Endothelial cell of umbilical vein (primary cell): ENCODE measurements around the gene ACTG1. TPM values are rescaled to one million over a fixed set of nuclear protein-coding genes. Genes with fewer than 3 reads are reported as not detected.

ENCODE experiments used
- Bru-seq: library from RNA; stranded (reverse); fragments of 400-500 nt; gene quantifications from one replicate; lab custom pipeline; 2021; lab: Mats Ljungman, UMichigan
- BruChase-seq, 2 experiments: library from RNA; stranded (reverse); fragments of 400-500 nt; gene quantifications; one replicate each; lab custom pipeline; 2021; lab: Mats Ljungman, UMichigan
- BruUV-seq: library from RNA; stranded (reverse); fragments of 400-500 nt; replicated peaks from 2 replicates; lab custom pipeline; 2021; lab: Mats Ljungman, UMichigan
- CTCF ChIA-PET: fragments of 300-600, 350-600 bp; sonication (Branson Sonifier 250); formaldehyde crosslinking; loops from one replicate; lab custom pipeline; 2021; ENCODE audit warnings: antibody characterized with exemption, inconsistent platforms; lab: Charles Lee
- POLR2A ChIA-PET: fragments of 300-600, 350-600 bp; sonication (Branson Sonifier 250); formaldehyde crosslinking; loops from one replicate; lab custom pipeline; 2021; ENCODE audit warnings: antibody characterized with exemption, inconsistent platforms; lab: Charles Lee
- DNase-seq: peaks from one replicate; pipeline ENCODE4 v3.0.0-alpha.2; 2011; ENCODE audit warnings: low read depth, low spot score
- FAIRE-seq: peaks from 2 replicates; lab custom pipeline; 2011; peaks lifted over from hg19 to GRCh38; lab: Jason Lieb, UNC
- H2AFZ ChIP-seq: 2 replicates; pipeline ENCODE4 v1.6.0; 2012; ENCODE audit warnings: low read depth, low read length, control low read depth, inconsistent platforms
- H3K27ac ChIP-seq: 2 replicates; pipeline ENCODE4 v1.5.1; 2011; ENCODE audit warnings: low read depth, mild to moderate bottlenecking, control low read depth, low read length, moderate library complexity; ENCODE audit not compliant: insufficient read depth
- H3K27me3 ChIP-seq, 2 experiments: 2 replicates each; pipeline versions ENCODE4 v1.6.0 to v1.6.1; 2011; ENCODE audit warnings: low read length in 2 of 2, mixed read lengths in 1 of 2; ENCODE audit not compliant: control insufficient read depth in 2 of 2, insufficient read depth in 2 of 2
- H3K36me3 ChIP-seq, 2 experiments: 2 replicates in 1 of 2; 3 replicates in 1 of 2; pipeline ENCODE4 v1.5.1; 2011; ENCODE audit warnings: low read length in 2 of 2, mild to moderate bottlenecking in 1 of 2, moderate library complexity in 1 of 2; ENCODE audit not compliant: control insufficient read depth in 2 of 2, insufficient read depth in 2 of 2; ENCODE audit errors: extremely low read depth in 1 of 2
- H3K4me1 ChIP-seq: 3 replicates; pipeline ENCODE4 v1.5.1; 2011; ENCODE audit warnings: mild to moderate bottlenecking, low read length; ENCODE audit not compliant: control insufficient read depth, insufficient read depth; ENCODE audit errors: extremely low read depth
- H3K4me2 ChIP-seq: 2 replicates; pipeline ENCODE4 v1.6.1; 2011; ENCODE audit warnings: low read length, control low read depth, mixed read lengths; ENCODE audit not compliant: insufficient read depth
- H3K4me3 ChIP-seq, 3 experiments: fragments of 200-600 bp in 1 of 3; sonication (generic), shearing (Covaris generic) in 1 of 3; replicated peaks in 1 of 3; 2 replicates each; pipeline ENCODE4 v1.5.1; 2011 to 2016; ENCODE audit warnings: control low read depth in 3 of 3, low read length in 3 of 3, mild to moderate bottlenecking in 2 of 3, inconsistent platforms in 1 of 3, low read depth in 1 of 3, moderate library complexity in 1 of 3; ENCODE audit not compliant: insufficient read depth in 1 of 3
- H3K79me2 ChIP-seq: 2 replicates; pipeline ENCODE4 v1.6.0; 2012; ENCODE audit warnings: low read length, inconsistent platforms; ENCODE audit not compliant: control insufficient read depth, insufficient read depth
- H3K9ac ChIP-seq: replicated peaks from 2 replicates; pipeline ENCODE3; 2011; ENCODE audit warnings: low read length, control low read depth; ENCODE audit not compliant: insufficient read depth; ENCODE audit errors: extremely low read depth
- H3K9me1 ChIP-seq: replicated peaks from 3 replicates; pipeline ENCODE4 v1.6.0; 2011; ENCODE audit warnings: mild to moderate bottlenecking, low read length; ENCODE audit not compliant: control insufficient read depth, insufficient read depth; ENCODE audit errors: extremely low read depth
- H3K9me3 ChIP-seq: replicated peaks from 2 replicates; pipeline ENCODE4 v1.5.1; 2012; ENCODE audit warnings: low read length, inconsistent platforms; ENCODE audit not compliant: control insufficient read depth, insufficient read depth
- H4K20me1 ChIP-seq: replicated peaks from 2 replicates; pipeline ENCODE3; 2011; ENCODE audit warnings: mild to moderate bottlenecking, low read length; ENCODE audit not compliant: control insufficient read depth, insufficient read depth; ENCODE audit errors: extremely low read depth
- CTCF ChIP-seq, 2 donors: IDR thresholded peaks; 1 replicate in 1 of 2; 2 replicates in 1 of 2; pipeline ENCODE4 v1.5.1; 2011; ENCODE audit warnings: low read length in 2 of 2, mild to moderate bottlenecking in 2 of 2, moderate library complexity in 2 of 2, control low read depth in 1 of 2, inconsistent platforms in 1 of 2, low read depth in 1 of 2; ENCODE audit not compliant: insufficient read depth in 1 of 2; ENCODE audit errors: extremely low read depth in 1 of 2
- EZH2 ChIP-seq: IDR thresholded peaks from 2 replicates; pipeline ENCODE4 v1.6.1; 2012; ENCODE audit warnings: borderline replicate concordance, low read depth, mild to moderate bottlenecking, moderate library complexity, low read length, inconsistent platforms; ENCODE audit not compliant: severe bottlenecking
- FOS ChIP-seq: IDR thresholded peaks from 2 replicates; pipeline ENCODE4 v1.6.1; 2011; ENCODE audit warnings: mild to moderate bottlenecking, low read length, moderate library complexity, borderline replicate concordance; ENCODE audit not compliant: insufficient read depth
- GATA2 ChIP-seq: IDR thresholded peaks from 2 replicates; pipeline ENCODE4 v1.7.0; 2011; ENCODE audit warnings: low read depth, mild to moderate bottlenecking, moderate library complexity, mixed read lengths, low read length; ENCODE audit not compliant: insufficient read length, insufficient read depth
- JUN ChIP-seq: IDR thresholded peaks from 2 replicates; pipeline ENCODE4 v1.6.1; 2011; ENCODE audit warnings: borderline replicate concordance, low read depth; ENCODE audit not compliant: insufficient read length, insufficient read depth
- MAX ChIP-seq: IDR thresholded peaks from 2 replicates; pipeline ENCODE4 v1.6.1; 2011; ENCODE audit not compliant: insufficient read depth, insufficient read length
- MYC ChIP-seq: IDR thresholded peaks from one replicate; pipeline ENCODE4 v1.6.1; 2011; ENCODE audit warnings: mild to moderate bottlenecking, low read depth, low read length
- POLR2A ChIP-seq: IDR thresholded peaks from 2 replicates; pipeline ENCODE4 v1.6.1; 2012; ENCODE audit warnings: low read depth, mild to moderate bottlenecking, control low read depth, low read length
- POLR2AphosphoS5 ChIP-seq: IDR thresholded peaks from 2 replicates; pipeline ENCODE4 v1.6.1; 2012; ENCODE audit warnings: low read depth, mild to moderate bottlenecking, control low read depth, low read length, moderate library complexity; ENCODE audit not compliant: insufficient read depth
- dilution Hi-C: fragments of 300-500 bp; cut with MboI; formaldehyde crosslinking; loops from one replicate; pipeline ENCODE4 v1.15.0; 2019; ENCODE audit warnings: low sequenced_read_pairs; ENCODE audit not compliant: extremely low pct_ligation_motif_present
- intact Hi-C: fragments of 100-400 bp; cut with micrococcal nuclease; formaldehyde crosslinking; loops from one replicate; pipeline ENCODE4 v1.10.0; 2022
- long read RNA-seq: library from polyadenylated mRNA; stranded (forward); transcript quantifications from one replicate; pipeline ENCODE4 v2.0.0, GENCODE V29; 2021
- polyA minus RNA-seq, 3 experiments: library from RNA; depleted of rRNA, polyadenylated mRNA; stranded (reverse); fragments of >200 nt; gene quantifications; 1 replicate in 1 of 3; 2 replicates in 2 of 3; pipeline ENCODE4 v1.2.3, GENCODE V29; 2011
- polyA plus RNA-seq, 4 experiments: library from polyadenylated mRNA; depleted of rRNA in 3 of 4; stranded (reverse) in 3 of 4; unstranded in 1 of 4; fragments of >200 nt; gene quantifications; 2 replicates each; pipeline versions ENCODE4 v1.2.1 to v1.2.3, GENCODE V29; 2011 to 2012; ENCODE audit warnings: missing spikeins in 1 of 4
- total RNA-seq: library from RNA; stranded (reverse); gene quantifications from 2 replicates; pipeline ENCODE4 v1.2.3, GENCODE V29; 2021

Gene ACTG1
- total RNA-seq = 6,127 and 6,180 TPM in 2 replicates
- 7,850 and 10,663 TPM in 2 replicates for polyA plus RNA-seq
- polyA plus RNA-seq (2011; cell fraction: cytosol; rRNA removed) = 8,486 and 8,491 TPM in 2 replicates
- polyA plus RNA-seq (2011; cell fraction: nucleus; rRNA removed) = 3,539 and 4,015 TPM in 2 replicates
- 6,029 and 7,831 TPM in 2 replicates for polyA plus RNA-seq (2012)
- 1,957 and 3,242 TPM in 2 replicates for polyA minus RNA-seq
- 776 TPM for polyA minus RNA-seq (2011; cell fraction: cytosol; rRNA and poly(A)+ RNA removed)
- polyA minus RNA-seq (2011; cell fraction: nucleus; rRNA and poly(A)+ RNA removed) = 664 and 1,635 TPM in 2 replicates
- percentile 100 among the genes with signal in this experiment for Bru-seq, nascent RNA
- percentile 100 among the genes with signal in this experiment for BruChase-seq, experiment 1, labeled RNA remaining after a 6-hour chase
- BruChase-seq, experiment 2, labeled RNA remaining after a 2-hour chase = percentile 100 among the genes with signal in this experiment
- long read RNA-seq, transcript ACTG1-212 (4 exons, 1,698 nt) = minor isoform, 440 of 7,520 reads
- long read RNA-seq, transcript ACTG1-207 (3 exons, 1,678 nt) = minor isoform, 267 of 7,520 reads
- long read RNA-seq, transcript ACTG1-210 (5 exons, 2,256 nt) = minor isoform, 149 of 7,520 reads
- long read RNA-seq, transcript ACTG1-206 (6 exons, 1,919 nt) = major isoform, 5,686 of 7,520 reads
- long read RNA-seq, partial matches to known transcripts = 215 of 7,520 reads
- long read RNA-seq, other reads (novel, unspliced or antisense) = 583 of 7,520 reads

GRCh38 chr17:81512562-81513371 lies at the start of gene ACTG1:
TSS of gene ACTG1 (minus strand) at chr17:81512799. CDS start at chr17:81512354, 445 bp downstream.
- CTCF ChIA-PET = interaction anchor here (0.6 to 2.4 kb wide), 5 partner anchors 13 to 258 kb away, joined by 3 to 11 read pairs (median 3); no protein-coding TSS in a partner anchor
- FAIRE-seq (peak; percentile 89), DNase-seq (peak; percentile 88)
- peaks cover 36% of the 10 kb centered on the region for H3K4me1 ChIP-seq
- no peaks in the 10 kb centered on the region for H3K9me3 ChIP-seq
- intact Hi-C loops (loop anchor here (1.0 to 5.0 kb wide), 3 partner anchors 54 to 260 kb away; no protein-coding TSS in a partner anchor), dilution Hi-C loops (no loop called here)
- TF ChIP-seq POLR2A = peak; percentile 99
- no peak for TF ChIP-seq FOS
- TF ChIP-seq MYC = no peak
- no peak for TF ChIP-seq EZH2
- TF ChIP-seq MAX = peak; percentile 35
- peak; percentile 100 for TF ChIP-seq POLR2AphosphoS5
- no peak for TF ChIP-seq GATA2
- no peak for TF ChIP-seq JUN
- TF ChIP-seq CTCF (IDR thresholded peaks at IDR 0.05; ENCODE audit: extremely low read depth in 1 of 2, insufficient read depth in 1 of 2, low read depth in 1 of 2, low read length in 2 of 2) = no peak
- H3K27me3 ChIP-seq = no peaks in the 10 kb centered on the region
- BruUV-seq = no TSS peak
- POLR2A ChIA-PET = interaction anchor here (0.6 to 1.9 kb wide), 11 partner anchors 10 to 381 kb away, joined by 3 to 10 read pairs (median 3); partner anchors contain the start of gene BAHCC1
- peak within 1 kb of the TSS; percentile 60 for H3K27ac ChIP-seq
- peaks cover 15 to 24% of the 10 kb centered on the region in 2 experiments for H3K36me3 ChIP-seq
- H3K4me2 ChIP-seq = peak within 1 kb of the TSS; percentile 73
- peak within 1 kb of the TSS; percentile 81 for H3K9ac ChIP-seq
- H2AFZ ChIP-seq = no peak within 1 kb of the TSS
- H3K4me3 ChIP-seq = peak within 1 kb of the TSS; percentile 42 to 93 (median 78)
- H4K20me1 ChIP-seq = peaks cover 2% of the 10 kb centered on the region
- H3K79me2 ChIP-seq = peaks cover 61% of the 10 kb centered on the region
- H3K9me1 ChIP-seq = no peaks in the 10 kb centered on the region
